ENCODE data around the gene PPP2R2C.

- TF ChIP-seq CTCF (conservative IDR thresholded peaks at IDR 0.05 in 1 of 2, IDR thresholded peaks at IDR 0.05 in 1 of 2; ENCODE audit: low read depth in 1 of 2, low read length in 2 of 2) (no peak), EZH2 (IDR thresholded peaks at IDR 0.05; ENCODE audit: low read length, missing control alignments) (no peak)
Observed at GRCh38 chr4:6319530-6320150, 152.8 kb downstream of the PPP2R2C start.
